Transverse colon (tissue), 4 donors: ENCODE results near the gene NFYC. TPM values are rescaled to one million over a fixed set of nuclear protein-coding genes. Genes with fewer than 3 reads are reported as not detected.

Experiments
- DNase-seq: peaks from one replicate; pipeline ENCODE4 v3.0.0-alpha.2; 2019
- H3K27ac ChIP-seq, 4 donors: fragments of 200-600 bp; sonication (generic); 2 replicates each; pipeline ENCODE4 v1.5.1; 2016 to 2018; ENCODE audit warnings: inconsistent platforms in 4 of 4
- H3K27me3 ChIP-seq: fragments of 200-600 bp; sonication (generic); 2 replicates; pipeline ENCODE4 v1.5.1; 2017; ENCODE audit warnings: inconsistent platforms
- H3K36me3 ChIP-seq, 4 donors: fragments of 200-600 bp; sonication (generic); 2 replicates each; pipeline ENCODE4 v1.5.1; 2017 to 2019; ENCODE audit warnings: inconsistent platforms in 4 of 4
- H3K4me1 ChIP-seq, 4 donors: fragments of 200-600 bp; sonication (generic); 2 replicates each; pipeline ENCODE4 v1.5.1; 2017 to 2020; ENCODE audit warnings: inconsistent platforms in 4 of 4
- H3K4me3 ChIP-seq, 4 donors: fragments of 200-600 bp; sonication (generic); 1 replicate in 1 of 4; 2 replicates in 3 of 4; pipeline versions ENCODE4 v1.5.1 to v1.6.1; 2017 to 2019; ENCODE audit warnings: inconsistent platforms in 4 of 4
- H3K9me3 ChIP-seq, 2 donors: fragments of 200-600 bp; sonication (generic); 2 replicates each; pipeline ENCODE4 v1.5.1; 2017 to 2019; ENCODE audit warnings: inconsistent platforms in 2 of 2
- CTCF ChIP-seq, 5 experiments: fragments of 200-600 bp in 3 of 5; fragments of 450-650 bp in 2 of 5; sonication (generic) in 3 of 5; IDR thresholded peaks; 1 replicate in 2 of 5; 2 replicates in 3 of 5; pipeline ENCODE4 v1.5.1; 2016 to 2017; ENCODE audit warnings: antibody characterized with exemption in 5 of 5, inconsistent platforms in 3 of 5, mild to moderate bottlenecking in 2 of 5, moderate library complexity in 1 of 5
- EP300 ChIP-seq: sonication (generic); formaldehyde crosslinking; IDR thresholded peaks from one replicate; pipeline ENCODE4 v1.6.1; 2017; ENCODE audit warnings: antibody characterized with exemption, low read depth
- POLR2A ChIP-seq: fragments of 450-650 bp; IDR thresholded peaks from one replicate; pipeline ENCODE4 v1.6.1; 2016; ENCODE audit warnings: antibody characterized with exemption, mild to moderate bottlenecking, moderate library complexity
- POLR2AphosphoS5 ChIP-seq, 3 donors: sonication (generic); formaldehyde crosslinking; IDR thresholded peaks; one replicate each; pipeline ENCODE4 v1.6.1; 2016; ENCODE audit warnings: antibody characterized with exemption in 3 of 3
- WGBS, 2 donors: methylation state at CpG; one replicate each; pipeline ENCODE4 v1.1.5; 2018; ENCODE audit warnings: low coverage in 1 of 2; 5-methylcytosine and 5-hydroxymethylcytosine counted together
- in situ Hi-C, 4 donors: fragments of 200-750 bp; cut with MboI; loops; one replicate each; pipeline versions ENCODE4 v1.15.0 to v1.15.1; 2017; ENCODE audit warnings: low sequenced_read_pairs in 3 of 4, low pct_ligation_motif_present in 1 of 4, low pct_unique_long_range_greater_than_20kb in 1 of 4
- intact Hi-C: fragments of 100-400 bp; cut with DNase I; formaldehyde crosslinking; loops from one replicate; pipeline ENCODE4 v1.15.1; 2023; ENCODE audit warnings: low total_unique reads
- total RNA-seq, 4 donors: library from RNA; depleted of rRNA; stranded (reverse); fragments of >200 nt; gene quantifications; one replicate each; pipeline ENCODE4 v1.1.0, GENCODE V29; 2016

NFYC gene
- total RNA-seq, 4 donors from 2014 or later = 34.4 to 101 (median 76.4) TPM

- peak overlapping the region in 1 of 4 donors; percentile 47 for H3K27ac ChIP-seq
- no peaks in the 10 kb centered on the region for H3K27me3 ChIP-seq
- intact Hi-C loops = no loop called here
- TF ChIP-seq POLR2A = no peak
- TF ChIP-seq CTCF (IDR thresholded peaks at IDR 0.05) = no peak
- no peak for TF ChIP-seq EP300
- TF ChIP-seq POLR2AphosphoS5 (IDR thresholded peaks at IDR 0.05) = no peak
- H3K36me3 ChIP-seq = peaks cover 0 to 26% (median 8%) of the 10 kb centered on the region in 4 donors
- WGBS, 2 donors = 88 to 100% methylated on average over 1 to 3 of the region's 3 CpGs
- no peak for DNase-seq
- in situ Hi-C loops = no loop called here
- no peak overlapping the region for H3K4me3 ChIP-seq
- peaks cover 0 to 39% (median 11%) of the 10 kb centered on the region in 4 donors for H3K4me1 ChIP-seq
- no peaks in the 10 kb centered on the region for H3K9me3 ChIP-seq
Observed at GRCh38 chr1:40743452-40743851, 51.9 kb downstream of the NFYC start.

DNA sequence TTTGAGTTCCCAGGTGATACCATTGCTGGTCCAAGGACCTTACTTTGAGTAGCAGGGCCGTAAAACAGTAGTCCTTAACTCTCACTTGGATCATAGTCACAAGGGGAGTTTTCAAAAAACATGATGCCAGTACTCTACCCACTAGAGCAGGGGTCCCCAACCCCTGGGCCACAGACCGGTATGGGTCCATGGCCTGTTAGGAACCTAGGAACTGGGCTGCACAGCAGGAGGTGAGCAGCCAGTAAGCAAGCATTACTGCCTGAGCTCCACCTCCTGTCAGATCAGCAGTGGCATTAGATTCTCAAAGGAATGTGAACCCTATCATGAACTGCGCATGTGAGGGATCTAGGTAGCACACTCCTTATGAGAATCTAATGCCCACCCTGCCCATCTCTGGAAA is 52.4 kb downstream of the NFYC start:
- H3K27me3 ChIP-seq = no peaks in the 10 kb centered on the region
- intact Hi-C loops = no loop called here
- TF ChIP-seq POLR2AphosphoS5 (IDR thresholded peaks at IDR 0.05) (no peak), POLR2A (no peak), EP300 (no peak), CTCF (IDR thresholded peaks at IDR 0.05) (no peak)
- in situ Hi-C loops = no loop called here
- no peaks in the 10 kb centered on the region for H3K9me3 ChIP-seq
- DNase-seq = no peak
- no peak overlapping the region for H3K4me3 ChIP-seq
- WGBS, 2 donors = 96% methylated on average over 3 of the region's 3 CpGs; no CpG with 5 or more reads in 1 of the 2 donors
- H3K36me3 ChIP-seq = peaks cover 0 to 29% (median 8%) of the 10 kb centered on the region in 4 donors
- H3K27ac ChIP-seq = no peak overlapping the region
- H3K4me1 ChIP-seq = peaks cover 0 to 44% (median 13%) of the 10 kb centered on the region in 4 donors

DNA sequence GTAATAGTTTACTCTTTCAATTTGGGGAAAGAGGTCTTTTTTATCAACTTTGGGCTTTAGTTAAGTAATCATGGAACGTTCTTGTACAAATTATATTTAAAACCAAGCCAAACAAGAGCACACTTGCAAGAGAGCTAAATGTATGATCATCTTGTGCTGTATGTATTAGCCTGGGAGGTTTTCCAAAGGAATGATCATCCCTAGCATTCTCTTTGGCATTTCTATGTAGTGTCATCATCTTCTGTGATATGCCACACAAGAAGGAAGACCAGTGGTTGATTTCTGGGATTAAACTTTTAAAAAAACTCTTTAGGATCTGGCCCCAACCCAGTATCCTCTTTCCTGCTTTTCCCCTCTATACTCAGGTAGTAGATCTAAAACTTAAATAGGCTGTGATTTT is 53.7 kb downstream of the NFYC start:
- Histone ChIP-seq H3K36me3 (peaks cover 0 to 32% (median 8%) of the 10 kb centered on the region in 4 donors), H3K4me3 (no peak overlapping the region), H3K27me3 (no peaks in the 10 kb centered on the region), H3K27ac (no peak overlapping the region), H3K9me3 (no peaks in the 10 kb centered on the region), H3K4me1 (peaks cover 0 to 47% (median 13%) of the 10 kb centered on the region in 4 donors)
- no peak for TF ChIP-seq CTCF (IDR thresholded peaks at IDR 0.05)
- no peak for TF ChIP-seq POLR2AphosphoS5 (IDR thresholded peaks at IDR 0.05)
- no peak for TF ChIP-seq EP300
- no peak for TF ChIP-seq POLR2A
- whole genome bisulfite sequencing, 2 donors = 60% methylated on average over 1 of the region's 1 CpG
- in situ Hi-C loops = no loop called here
- no peak for DNase-seq
- intact Hi-C loops = no loop called here

DNA sequence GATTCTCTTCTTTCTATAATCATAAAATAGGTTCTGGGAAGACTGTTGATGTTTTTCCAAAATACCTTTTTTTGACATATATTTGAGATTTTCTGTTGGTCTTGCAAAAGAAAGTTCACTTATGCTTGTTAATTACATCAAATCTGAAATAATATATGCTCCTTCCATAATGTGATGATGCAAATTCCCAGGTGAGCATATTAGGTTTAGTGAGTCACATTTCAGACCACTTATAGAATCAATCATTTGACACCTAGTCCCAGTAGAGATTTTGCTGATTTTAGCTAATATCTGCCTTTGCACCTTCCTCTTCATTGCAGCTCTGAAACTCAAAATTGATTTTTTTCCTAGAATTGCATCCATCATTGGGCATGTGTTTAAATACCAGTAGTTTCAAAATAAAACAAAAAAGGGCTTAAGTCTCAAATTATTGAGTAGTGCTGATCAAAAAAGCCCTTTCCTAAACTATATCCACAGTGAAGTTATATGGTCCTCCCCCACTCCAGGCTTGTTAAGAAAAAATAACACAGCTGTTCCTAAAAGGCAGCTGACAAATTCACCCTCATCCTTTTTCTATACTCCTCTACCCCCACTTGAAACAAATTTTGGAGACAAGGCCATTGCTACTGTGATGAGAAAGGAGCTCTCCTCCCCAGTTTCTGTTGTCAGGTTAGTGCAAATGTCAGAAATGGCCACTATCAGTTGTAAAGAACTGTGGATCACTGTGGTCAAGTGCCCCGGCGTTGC is 55.0 kb downstream of the NFYC start:
- no peak for DNase-seq
- intact Hi-C loops (no loop called here), in situ Hi-C loops (no loop called here)
- Histone ChIP-seq H3K36me3 (peaks cover 0 to 37% (median 8%) of the 10 kb centered on the region in 4 donors), H3K4me1 (peaks cover 0 to 42% (median 12%) of the 10 kb centered on the region in 4 donors), H3K9me3 (no peaks in the 10 kb centered on the region), H3K27ac (no peak overlapping the region), H3K27me3 (no peaks in the 10 kb centered on the region), H3K4me3 (no peak overlapping the region)
- TF ChIP-seq EP300 (no peak), CTCF (IDR thresholded peaks at IDR 0.05) (no peak), POLR2A (no peak), POLR2AphosphoS5 (IDR thresholded peaks at IDR 0.05) (no peak)
- WGBS, 2 donors = 90% methylated on average over 2 of the region's 2 CpGs; no CpG with 5 or more reads in 1 of the 2 donors
